GM18499 (cell line): Measurements from ENCODE around the gene NISCH.

ENCODE experiments used
- ATAC-seq: cut with Tn5 transposase; IDR thresholded peaks from one replicate; pipeline ENCODE4 v1.9.1; 2021; ENCODE audit warnings: moderate number of reproducible peaks; ENCODE audit not compliant: insufficient read depth, unreplicated experiment

NISCH gene

GRCh38 chr3:52487788-52488691 lies 32.6 kb downstream of the NISCH start:
- no peak for ATAC-seq

- ATAC-seq: no peak
Measured at GRCh38 chr3:52488746-52489145, 33.3 kb downstream of the NISCH start.

- no peak for ATAC-seq
Measured at GRCh38 chr3:52489453-52489852, 34.0 kb downstream of the NISCH start.

GRCh38 chr3:52490035-52490938 lies 34.9 kb downstream of the NISCH start:
- ATAC-seq: no peak

- ATAC-seq: no peak
Measured at GRCh38 chr3:52490939-52491526, 35.6 kb downstream of the NISCH start.

- ATAC-seq: no peak
Measured at GRCh38 chr3:52492059-52492458, 36.7 kb downstream of the NISCH start.

- no peak for ATAC-seq
Measured at GRCh38 chr3:52493232-52494017, 38.0 kb downstream of the NISCH start.

GRCh38 chr3:52494445-52494844 lies 39.0 kb downstream of the NISCH start:
- ATAC-seq: no peak

GRCh38 chr3:52494886-52495495 lies 39.6 kb downstream of the NISCH start, which contains the start of gene STAB1:
Gene STAB1 (plus strand): TSS chr3:52495338. CDS start chr3:52495414, 76 bp downstream.
- no peak for ATAC-seq

GRCh38 chr3:52495777-52496602 lies 40.6 kb downstream of the NISCH start:
- no peak for ATAC-seq

GRCh38 chr3:52498137-52499054 lies 43.0 kb downstream of the NISCH start:
- ATAC-seq: no peak

GRCh38 chr3:52501046-52501445 lies 45.6 kb downstream of the NISCH start:
- no peak for ATAC-seq

GRCh38 chr3:52502001-52502400 lies 46.6 kb downstream of the NISCH start:
- no peak for ATAC-seq

- no peak for ATAC-seq
Measured at GRCh38 chr3:52502808-52503350, 47.5 kb downstream of the NISCH start.

- no peak for ATAC-seq
Measured at GRCh38 chr3:52503788-52504424, 48.5 kb downstream of the NISCH start.

GRCh38 chr3:52504977-52505376 lies 49.6 kb downstream of the NISCH start:
- ATAC-seq: no peak
